Neural cell (in vitro differentiated cells): ENCODE measurements around the gene RNF44.

Experiments used
- EP300 ChIP-seq: fragments of 450-650 bp; conservative IDR thresholded peaks from 2 replicates; pipeline ENCODE4 v1.6.1; 2014; ENCODE audit warnings: antibody characterized with exemption, mild to moderate bottlenecking, moderate library complexity; ENCODE audit not compliant: poor library complexity, severe bottlenecking
- EZH2 ChIP-seq: fragments of 200-600, 300-800 bp; shearing (Covaris generic), sonication (generic); IDR thresholded peaks from 2 replicates; pipeline ENCODE4 v1.6.1; 2014; ENCODE audit warnings: antibody characterized with exemption, low read length, borderline replicate concordance, mild to moderate bottlenecking; ENCODE audit not compliant: insufficient read depth, poor library complexity, severe bottlenecking
- POLR2AphosphoS5 ChIP-seq: IDR thresholded peaks from 2 replicates; pipeline ENCODE4 v1.6.1; 2012
- TAF1 ChIP-seq: IDR thresholded peaks from 2 replicates; pipeline ENCODE4 v1.6.1; 2012; ENCODE audit warnings: low read depth
- TF ChIP-seq, protein P1 (sequence below): fragments of 450-650 bp; IDR thresholded peaks from 2 replicates; pipeline ENCODE4 v1.5.1; 2014; ENCODE audit warnings: antibody characterized with exemption, mild to moderate bottlenecking, moderate library complexity; ENCODE audit not compliant: poor library complexity, severe bottlenecking

DNA sequence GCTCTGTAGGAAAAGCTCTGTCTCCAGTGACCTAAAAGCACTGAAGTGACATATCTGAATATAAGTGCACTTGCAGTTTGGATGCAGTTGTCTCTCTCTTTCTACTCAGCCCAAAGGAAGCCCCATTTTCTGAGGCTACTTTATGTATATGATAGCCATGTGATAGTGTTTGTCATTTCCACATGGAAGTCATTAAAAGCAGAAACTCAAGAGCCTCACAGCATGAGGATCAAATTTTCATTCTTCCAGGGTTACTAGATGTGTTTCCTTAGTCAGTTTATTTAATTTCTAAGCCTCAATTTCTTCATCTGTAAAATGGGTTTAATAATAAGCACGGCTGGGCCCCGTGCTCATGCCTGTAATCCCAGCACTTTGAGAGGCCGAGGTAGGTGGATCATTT is 36.7 kb downstream of the RNF44 start:
- TF ChIP-seq, protein P1, sequence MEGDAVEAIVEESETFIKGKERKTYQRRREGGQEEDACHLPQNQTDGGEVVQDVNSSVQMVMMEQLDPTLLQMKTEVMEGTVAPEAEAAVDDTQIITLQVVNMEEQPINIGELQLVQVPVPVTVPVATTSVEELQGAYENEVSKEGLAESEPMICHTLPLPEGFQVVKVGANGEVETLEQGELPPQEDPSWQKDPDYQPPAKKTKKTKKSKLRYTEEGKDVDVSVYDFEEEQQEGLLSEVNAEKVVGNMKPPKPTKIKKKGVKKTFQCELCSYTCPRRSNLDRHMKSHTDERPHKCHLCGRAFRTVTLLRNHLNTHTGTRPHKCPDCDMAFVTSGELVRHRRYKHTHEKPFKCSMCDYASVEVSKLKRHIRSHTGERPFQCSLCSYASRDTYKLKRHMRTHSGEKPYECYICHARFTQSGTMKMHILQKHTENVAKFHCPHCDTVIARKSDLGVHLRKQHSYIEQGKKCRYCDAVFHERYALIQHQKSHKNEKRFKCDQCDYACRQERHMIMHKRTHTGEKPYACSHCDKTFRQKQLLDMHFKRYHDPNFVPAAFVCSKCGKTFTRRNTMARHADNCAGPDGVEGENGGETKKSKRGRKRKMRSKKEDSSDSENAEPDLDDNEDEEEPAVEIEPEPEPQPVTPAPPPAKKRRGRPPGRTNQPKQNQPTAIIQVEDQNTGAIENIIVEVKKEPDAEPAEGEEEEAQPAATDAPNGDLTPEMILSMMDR, result no peak
- TF ChIP-seq EP300 (no peak), POLR2AphosphoS5 (no peak), TAF1 (no peak), EZH2 (no peak)
